Right cardiac atrium (tissue), 5 donors: ENCODE results near the gene MAD2L2. TPM values are rescaled to one million over a fixed set of nuclear protein-coding genes. Genes with fewer than 3 reads are reported as not detected.

Experiments used
- ATAC-seq, 2 donors: fragments of 200-7000 bp; cut with Tn5 transposase; one replicate each; pipeline versions ENCODE4 v1.8.0 to v1.9.1; 2020; ENCODE audit warnings: moderate library complexity in 2 of 2, mild to moderate bottlenecking in 1 of 2
- DNase-seq, 3 donors: peaks; one replicate each; pipeline ENCODE4 v3.0.0-alpha.2; 2020
- H3K27ac ChIP-seq: one replicate; pipeline ENCODE4 v1.5.1; 2013; ENCODE audit warnings: mild to moderate bottlenecking, low read length, control low read depth, moderate library complexity
- H3K27me3 ChIP-seq: one replicate; pipeline ENCODE4 v1.6.1; 2013; ENCODE audit not compliant: control insufficient read depth, insufficient read depth
- H3K4me1 ChIP-seq: one replicate; pipeline ENCODE4 v1.6.1; 2013; ENCODE audit warnings: low read length; ENCODE audit not compliant: control insufficient read depth, insufficient read depth
- H3K4me3 ChIP-seq: one replicate; pipeline ENCODE4 v1.5.1; 2013; ENCODE audit warnings: low read length, control low read depth
- H3K9me3 ChIP-seq: one replicate; pipeline ENCODE4 v1.6.1; 2013; ENCODE audit warnings: low read length; ENCODE audit not compliant: control insufficient read depth
- WGBS: extraction: QIAGEN DNeasy Blood & Tissue Kit; methylation state at CpG from one replicate; pipeline ENCODE4 v1.1.7; 2013; 5-methylcytosine and 5-hydroxymethylcytosine counted together
- intact Hi-C, 4 donors: fragments of 100-400 bp; cut with DNase I; formaldehyde crosslinking; loops; one replicate each; pipeline versions ENCODE4 v1.11.0 to v1.14.0; 2022 to 2023
- polyA plus RNA-seq: library from polyadenylated mRNA; stranded (reverse); fragments of 200-250 nt; gene quantifications from one replicate; pipeline ENCODE4 v1.2.3, GENCODE V29; 2013
- total RNA-seq, 4 donors: library from RNA; stranded (reverse); fragmentation: NEBNext Ultra II Directional; extraction: Animal tissue kit (Norgen Biotek cat#: 25700); gene quantifications; one replicate each; pipeline ENCODE4 v1.2.1, GENCODE V29; 2021
- donor health status: healthy with polysubstance abuse.
- donor health status: DM: no; HTN: yes; CAD: no.
- donor health status: DM: no; HTN: no; CAD: no.
- donor health status: DM: no; HTN: yes; CAD: no; lungs with severe emphysema.
- donor health status: DM: yes; HTN: yes; CAD: no.

Gene MAD2L2
- total and polyA plus RNA-seq, 5 donors = 15.5 to 22.8 (median 17.6) TPM

- Histone ChIP-seq H3K27ac (no peak overlapping the region), H3K4me1 (no peaks in the 10 kb centered on the region), H3K27me3 (no peaks in the 10 kb centered on the region), H3K4me3 (no peak overlapping the region), H3K9me3 (no peaks in the 10 kb centered on the region)
- ATAC-seq (no peak), DNase-seq (no peak)
- intact Hi-C loops = loop anchor here in 1 of 4 donors (10.0 kb wide), 1 partner anchor 56 kb away; no protein-coding TSS in a partner anchor
- 80% methylated on average over 14 of the region's 14 CpGs for WGBS
Measured at GRCh38 chr1:11668516-11668915, 12.4 kb downstream of the MAD2L2 start.

GRCh38 chr1:11664336-11665065, 16.4 kb downstream of the MAD2L2 start:
- peak; percentile 40 to 78 (median 77) for DNase-seq
- no peaks in the 10 kb centered on the region for H3K27me3 ChIP-seq
- under 1% methylated on average over 66 of the region's 66 CpGs for WGBS
- peak; percentile 47 to 48 for ATAC-seq
- no peak overlapping the region for H3K27ac ChIP-seq
- H3K4me3 ChIP-seq = peak overlapping the region; percentile 76
- H3K4me1 ChIP-seq = no peaks in the 10 kb centered on the region
- intact Hi-C loops = loop anchor here in 2 of 4 donors (5.0 to 10.0 kb wide), 2 partner anchors 43 to 60 kb away; no protein-coding TSS in a partner anchor
- no peaks in the 10 kb centered on the region for H3K9me3 ChIP-seq

- H3K4me1 ChIP-seq = no peaks in the 10 kb centered on the region
- no peaks in the 10 kb centered on the region for H3K9me3 ChIP-seq
- WGBS = 90% methylated on average over 17 of the region's 17 CpGs
- no peak overlapping the region for H3K27ac ChIP-seq
- H3K4me3 ChIP-seq = no peak overlapping the region
- DNase-seq = peak in 1 of 3 donors; percentile 39
- intact Hi-C loops = loop anchor here in 2 of 4 donors (5.0 to 10.0 kb wide), 2 partner anchors 46 to 64 kb away; no protein-coding TSS in a partner anchor
- no peak for ATAC-seq
- no peaks in the 10 kb centered on the region for H3K27me3 ChIP-seq
Measured at GRCh38 chr1:11661103-11661502, 19.8 kb downstream of the MAD2L2 start.

GRCh38 chr1:11659748-11660147, 21.2 kb downstream of the MAD2L2 start:
- no peak for ATAC-seq
- Histone ChIP-seq H3K27ac (no peak overlapping the region), H3K4me3 (no peak overlapping the region), H3K9me3 (no peaks in the 10 kb centered on the region), H3K4me1 (no peaks in the 10 kb centered on the region), H3K27me3 (no peaks in the 10 kb centered on the region)
- 75% methylated on average over 4 of the region's 4 CpGs for WGBS
- no peak for DNase-seq
- intact Hi-C loops = loop anchor here (5.0 to 10.0 kb wide), 4 partner anchors 45 to 225 kb away; no protein-coding TSS in a partner anchor

- 84% methylated on average over 23 of the region's 23 CpGs for WGBS
- Histone ChIP-seq H3K4me3 (no peak overlapping the region), H3K4me1 (no peaks in the 10 kb centered on the region), H3K9me3 (no peaks in the 10 kb centered on the region), H3K27me3 (no peaks in the 10 kb centered on the region), H3K27ac (no peak overlapping the region)
- no peak for ATAC-seq
- peak in 1 of 3 donors; percentile 44 for DNase-seq
- intact Hi-C loops = loop anchor here in 2 of 4 donors (10.0 kb wide), 2 partner anchors 46 to 226 kb away; no protein-coding TSS in a partner anchor
Measured at GRCh38 chr1:11658542-11658941, 22.4 kb downstream of the MAD2L2 start.

GRCh38 chr1:11657654-11658053, 23.3 kb downstream of the MAD2L2 start:
- DNase-seq = no peak
- no peak for ATAC-seq
- H3K27me3 ChIP-seq = no peaks in the 10 kb centered on the region
- H3K9me3 ChIP-seq = no peaks in the 10 kb centered on the region
- WGBS = 74% methylated on average over 6 of the region's 6 CpGs
- no peak overlapping the region for H3K4me3 ChIP-seq
- H3K4me1 ChIP-seq = no peaks in the 10 kb centered on the region
- no peak overlapping the region for H3K27ac ChIP-seq
- intact Hi-C loops = loop anchor here in 2 of 4 donors (10.0 kb wide), 2 partner anchors 47 to 227 kb away; no protein-coding TSS in a partner anchor

- DNase-seq = peak in 2 of 3 donors; percentile 28 to 46
- Histone ChIP-seq H3K27me3 (no peaks in the 10 kb centered on the region), H3K27ac (no peak overlapping the region), H3K4me1 (no peaks in the 10 kb centered on the region), H3K4me3 (peak overlapping the region; percentile 82), H3K9me3 (no peaks in the 10 kb centered on the region)
- intact Hi-C loops = loop anchor here in 3 of 4 donors (5.0 to 10.0 kb wide), 4 partner anchors 50 to 230 kb away; no protein-coding TSS in a partner anchor
- no peak for ATAC-seq
- 10% methylated on average over 45 of the region's 45 CpGs for WGBS
Measured at GRCh38 chr1:11654939-11655808, 25.8 kb downstream of the MAD2L2 start.

- WGBS = 3% methylated on average over 94 of the region's 94 CpGs
- no peaks in the 10 kb centered on the region for H3K4me1 ChIP-seq
- DNase-seq = peak in 2 of 3 donors; percentile 81 to 85
- peak within 1 kb of the TSS; percentile 82 for H3K4me3 ChIP-seq
- H3K27me3 ChIP-seq = no peaks in the 10 kb centered on the region
- no peaks in the 10 kb centered on the region for H3K9me3 ChIP-seq
- ATAC-seq = peak; percentile 53 to 66
- intact Hi-C loops = loop anchor here in 3 of 4 donors (5.0 to 10.0 kb wide), 4 partner anchors 50 to 230 kb away; no protein-coding TSS in a partner anchor
- no peak within 1 kb of the TSS for H3K27ac ChIP-seq
Measured at GRCh38 chr1:11654137-11654938, 26.6 kb downstream of the MAD2L2 start, which contains the start of the genes FBXO2 and FBXO44. Gene FBXO2, minus strand, starts transcription at chr1:11654429. Its CDS starts 89 bp downstream, at chr1:11654340. Gene FBXO44, plus strand, starts transcription at chr1:11654877. Its CDS starts 959 bp downstream, at chr1:11655836.

- no peak overlapping the region for H3K27ac ChIP-seq
Measured at GRCh38 chr1:11653861-11654136, 27.1 kb downstream of the MAD2L2 start.

More at GRCh38 chr1:11653861-11654136, 27.1 kb downstream of the MAD2L2 start:
- Histone ChIP-seq H3K9me3 (no peaks in the 10 kb centered on the region), H3K4me3 (peak overlapping the region; percentile 82), H3K4me1 (peaks cover 2% of the 10 kb centered on the region), H3K27me3 (no peaks in the 10 kb centered on the region)
- WGBS = 54% methylated on average over 7 of the region's 7 CpGs
- no peak for ATAC-seq
- intact Hi-C loops = loop anchor here in 3 of 4 donors (5.0 to 10.0 kb wide), 4 partner anchors 51 to 231 kb away; no protein-coding TSS in a partner anchor
- peak in 1 of 3 donors; percentile 63 for DNase-seq
